Measurements from ENCODE around the gene EDARADD. TPM values are rescaled to one million over a fixed set of nuclear protein-coding genes. Genes with fewer than 3 reads are reported as not detected.

Gene EDARADD
- total RNA-seq, 3 donors from 2014 or later, result 0.32 to 27.1 (median 20.3) TPM

DNA sequence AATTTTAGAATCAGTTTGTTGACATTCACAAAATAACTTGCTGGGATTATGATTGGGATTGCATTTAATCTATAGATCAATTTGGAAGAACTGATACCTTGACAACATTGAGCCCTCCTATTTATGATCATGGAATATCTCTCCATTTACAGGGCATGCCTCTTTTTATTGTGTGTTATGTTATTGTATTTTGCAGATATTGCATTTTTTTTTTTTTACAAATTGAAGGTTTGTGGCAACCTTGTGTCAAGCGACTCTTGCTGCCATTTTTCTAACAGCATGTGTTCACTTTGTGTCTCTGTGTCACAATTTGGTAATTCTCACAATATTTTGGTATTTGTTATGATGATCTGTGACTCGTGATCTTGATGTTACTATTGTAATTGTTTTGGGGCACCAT lies 46.3 kb downstream of the EDARADD start:
- Histone ChIP-seq H3K4me3 (no peak overlapping the region), H3K27ac (no peak overlapping the region), H3K9me3 (peaks cover 0 to under 1% of the 10 kb centered on the region in 2 donors), H3K36me3 (no peaks in the 10 kb centered on the region), H3K27me3 (no peaks in the 10 kb centered on the region), H3K4me1 (no peaks in the 10 kb centered on the region)
- TF ChIP-seq POLR2AphosphoS5 (IDR thresholded peaks at IDR 0.05) (no peak), POLR2A (IDR thresholded peaks at IDR 0.05) (no peak)
- TF ChIP-seq, protein P1, sequence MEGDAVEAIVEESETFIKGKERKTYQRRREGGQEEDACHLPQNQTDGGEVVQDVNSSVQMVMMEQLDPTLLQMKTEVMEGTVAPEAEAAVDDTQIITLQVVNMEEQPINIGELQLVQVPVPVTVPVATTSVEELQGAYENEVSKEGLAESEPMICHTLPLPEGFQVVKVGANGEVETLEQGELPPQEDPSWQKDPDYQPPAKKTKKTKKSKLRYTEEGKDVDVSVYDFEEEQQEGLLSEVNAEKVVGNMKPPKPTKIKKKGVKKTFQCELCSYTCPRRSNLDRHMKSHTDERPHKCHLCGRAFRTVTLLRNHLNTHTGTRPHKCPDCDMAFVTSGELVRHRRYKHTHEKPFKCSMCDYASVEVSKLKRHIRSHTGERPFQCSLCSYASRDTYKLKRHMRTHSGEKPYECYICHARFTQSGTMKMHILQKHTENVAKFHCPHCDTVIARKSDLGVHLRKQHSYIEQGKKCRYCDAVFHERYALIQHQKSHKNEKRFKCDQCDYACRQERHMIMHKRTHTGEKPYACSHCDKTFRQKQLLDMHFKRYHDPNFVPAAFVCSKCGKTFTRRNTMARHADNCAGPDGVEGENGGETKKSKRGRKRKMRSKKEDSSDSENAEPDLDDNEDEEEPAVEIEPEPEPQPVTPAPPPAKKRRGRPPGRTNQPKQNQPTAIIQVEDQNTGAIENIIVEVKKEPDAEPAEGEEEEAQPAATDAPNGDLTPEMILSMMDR (IDR thresholded peaks at IDR 0.05), result no peak
- intact Hi-C loops (cut with DNase I; ENCODE audit: low total_unique reads), result no loop called here
- DNase-seq (ENCODE audit: low spot score in 2 of 2), result no peak

DNA sequence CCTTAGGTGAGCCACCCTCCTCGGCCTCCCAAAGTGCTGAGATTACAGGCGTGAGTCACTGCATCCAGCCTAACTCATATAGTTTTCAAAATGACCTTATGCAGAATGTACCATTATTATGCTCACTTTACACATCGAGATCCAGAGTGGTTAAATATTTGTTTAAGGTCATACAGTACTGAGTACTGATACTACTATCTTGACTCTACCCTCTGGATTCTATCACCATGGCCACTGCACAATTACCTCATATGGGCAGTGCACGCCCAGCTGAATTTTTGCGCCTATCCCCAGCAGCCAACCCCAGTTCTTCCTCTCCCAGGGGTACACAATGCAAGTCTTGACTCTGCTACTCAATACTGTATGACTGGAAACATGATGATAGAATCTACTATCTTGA lies 56.7 kb downstream of the EDARADD start:
- DNase-seq (ENCODE audit: low spot score in 2 of 2), result no peak
- Histone ChIP-seq H3K4me3 (no peak overlapping the region), H3K4me1 (no peaks in the 10 kb centered on the region), H3K36me3 (no peaks in the 10 kb centered on the region), H3K27ac (no peak overlapping the region), H3K9me3 (no peaks in the 10 kb centered on the region), H3K27me3 (no peaks in the 10 kb centered on the region)
- intact Hi-C loops (cut with DNase I; ENCODE audit: low total_unique reads), result loop anchor here (10.0 kb wide), 1 partner anchor 834 kb away; no protein-coding TSS in a partner anchor
- no peak for TF ChIP-seq POLR2A (IDR thresholded peaks at IDR 0.05)
- TF ChIP-seq, protein P1 (IDR thresholded peaks at IDR 0.05), result no peak
- no peak for TF ChIP-seq POLR2AphosphoS5 (IDR thresholded peaks at IDR 0.05)

DNA sequence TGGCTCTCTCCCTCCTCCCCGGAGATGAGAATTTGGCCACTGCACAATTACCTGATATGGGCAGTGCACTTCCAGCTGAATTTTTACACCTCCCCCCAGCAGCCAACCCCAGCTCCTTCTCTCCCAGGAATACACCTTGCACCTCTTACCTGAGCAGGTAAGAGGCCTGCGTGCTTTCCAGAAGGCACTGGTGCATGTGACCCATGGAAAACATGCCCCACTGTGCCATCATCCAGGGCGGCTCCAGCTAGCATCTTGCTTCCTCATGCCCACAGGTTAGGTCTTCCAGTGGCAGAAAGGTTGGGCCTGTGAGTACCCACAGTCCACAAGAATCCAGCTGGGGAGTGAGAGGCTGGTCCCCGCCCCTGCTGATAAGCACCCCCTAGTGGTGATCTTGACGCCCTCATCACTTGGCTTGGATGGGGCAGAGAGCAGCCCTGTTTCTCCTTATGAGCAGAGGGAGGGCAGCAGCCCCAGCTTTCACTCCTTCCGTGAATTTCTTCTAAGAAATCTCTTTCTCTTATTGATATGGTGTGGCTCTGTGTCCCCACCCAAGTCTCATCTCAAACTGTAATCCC lies 57.8 kb downstream of the EDARADD start:
- H3K4me1 ChIP-seq, result no peaks in the 10 kb centered on the region
- TF ChIP-seq, protein P1 (IDR thresholded peaks at IDR 0.05), result no peak
- no peak for TF ChIP-seq POLR2AphosphoS5 (IDR thresholded peaks at IDR 0.05)
- no peak for TF ChIP-seq POLR2A (IDR thresholded peaks at IDR 0.05)
- no peaks in the 10 kb centered on the region for H3K36me3 ChIP-seq
- no peak for DNase-seq (ENCODE audit: low spot score in 2 of 2)
- intact Hi-C loops (cut with DNase I; ENCODE audit: low total_unique reads), result loop anchor here (10.0 kb wide), 1 partner anchor 833 kb away; no protein-coding TSS in a partner anchor
- H3K27me3 ChIP-seq, result no peaks in the 10 kb centered on the region
- H3K4me3 ChIP-seq, result no peak overlapping the region
- H3K27ac ChIP-seq, result no peak overlapping the region
- no peaks in the 10 kb centered on the region for H3K9me3 ChIP-seq

DNA sequence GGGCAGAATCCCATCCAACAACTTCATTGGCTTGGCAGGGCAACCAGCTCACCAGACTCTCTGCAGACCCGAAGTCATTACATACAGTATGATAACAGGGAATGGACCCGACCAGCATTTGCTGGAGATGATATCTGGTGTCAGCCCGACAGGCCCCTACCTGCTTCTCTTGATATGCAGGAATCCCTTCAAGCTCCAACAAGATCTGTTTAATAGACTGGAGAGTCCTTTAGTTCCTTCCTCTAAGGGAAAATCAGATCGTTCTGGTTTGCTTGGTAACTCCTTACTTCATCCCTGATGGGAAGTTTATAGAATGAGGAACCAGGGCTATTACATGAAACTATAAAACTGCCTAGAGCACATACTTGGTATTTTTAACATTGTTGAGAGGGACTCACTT lies 61.2 kb downstream of the EDARADD start:
- Histone ChIP-seq H3K4me3 (no peak overlapping the region), H3K27me3 (no peaks in the 10 kb centered on the region), H3K36me3 (no peaks in the 10 kb centered on the region), H3K4me1 (no peaks in the 10 kb centered on the region), H3K27ac (peak overlapping the region in 1 of 2 donors; percentile 25), H3K9me3 (no peaks in the 10 kb centered on the region)
- intact Hi-C loops (cut with DNase I; ENCODE audit: low total_unique reads), result loop anchor here (10.0 kb wide), 1 partner anchor 830 kb away; no protein-coding TSS in a partner anchor
- DNase-seq (ENCODE audit: low spot score in 2 of 2), result no peak
- no peak for TF ChIP-seq POLR2A (IDR thresholded peaks at IDR 0.05)
- TF ChIP-seq, protein P1 (IDR thresholded peaks at IDR 0.05), result no peak
- no peak for TF ChIP-seq POLR2AphosphoS5 (IDR thresholded peaks at IDR 0.05)

DNA sequence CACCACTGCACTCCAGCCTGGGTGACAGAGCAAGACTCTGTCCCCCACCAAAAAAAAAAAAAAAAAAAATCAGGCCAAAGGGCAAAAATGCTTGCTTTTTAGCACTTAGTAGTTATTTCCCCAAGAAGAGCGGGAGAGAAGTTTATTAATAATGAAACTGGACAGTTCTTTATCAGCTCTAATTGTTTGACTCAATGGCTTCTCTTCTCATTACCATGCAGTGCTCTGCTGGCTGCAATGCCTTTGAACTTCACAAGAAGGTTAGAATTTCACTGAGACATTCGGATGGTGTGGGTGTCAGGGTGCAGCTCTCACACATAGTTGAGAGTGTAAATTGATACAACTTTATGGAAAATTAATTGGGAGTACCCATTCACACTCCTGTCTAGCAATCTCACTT lies 63.7 kb downstream of the EDARADD start:
- no peak for DNase-seq (ENCODE audit: low spot score in 2 of 2)
- intact Hi-C loops (cut with DNase I; ENCODE audit: low total_unique reads), result loop anchor here (10.0 kb wide), 1 partner anchor 827 kb away; no protein-coding TSS in a partner anchor
- Histone ChIP-seq H3K4me1 (no peaks in the 10 kb centered on the region), H3K27me3 (no peaks in the 10 kb centered on the region), H3K27ac (no peak overlapping the region), H3K4me3 (no peak overlapping the region), H3K36me3 (no peaks in the 10 kb centered on the region), H3K9me3 (no peaks in the 10 kb centered on the region)
- TF ChIP-seq, protein P1 (IDR thresholded peaks at IDR 0.05), result no peak
- TF ChIP-seq POLR2AphosphoS5 (IDR thresholded peaks at IDR 0.05), result no peak
- TF ChIP-seq POLR2A (IDR thresholded peaks at IDR 0.05), result no peak
